NB4 (cell line): ENCODE measurements around the gene SOCS6.

Experiments used
- CTCF ChIP-seq: IDR thresholded peaks from one replicate; pipeline ENCODE4 v1.5.1; 2012; ENCODE audit warnings: low read depth, low read length
- POLR2A ChIP-seq: IDR thresholded peaks from 2 replicates; pipeline ENCODE4 v1.6.1; 2011; ENCODE audit warnings: mild to moderate bottlenecking; ENCODE audit not compliant: insufficient read length; ENCODE audit errors: extremely low read depth

- TF ChIP-seq CTCF = no peak
- TF ChIP-seq POLR2A = no peak
Observed at GRCh38 chr18:70349316-70349715, 60.5 kb downstream of the SOCS6 start.
